NCI-H748 (cell line): ENCODE measurements around the gene PLCL2.

Source experiments
- DNase-seq: peaks from one replicate; lab custom pipeline; 2025; ENCODE audit not compliant: unreplicated experiment; lab: John Stamatoyannopoulos, UW

PLCL2 gene

GRCh38 chr3:16865335-16865734 is 19.4 kb upstream of the PLCL2 start:
- no peak for DNase-seq

DNA sequence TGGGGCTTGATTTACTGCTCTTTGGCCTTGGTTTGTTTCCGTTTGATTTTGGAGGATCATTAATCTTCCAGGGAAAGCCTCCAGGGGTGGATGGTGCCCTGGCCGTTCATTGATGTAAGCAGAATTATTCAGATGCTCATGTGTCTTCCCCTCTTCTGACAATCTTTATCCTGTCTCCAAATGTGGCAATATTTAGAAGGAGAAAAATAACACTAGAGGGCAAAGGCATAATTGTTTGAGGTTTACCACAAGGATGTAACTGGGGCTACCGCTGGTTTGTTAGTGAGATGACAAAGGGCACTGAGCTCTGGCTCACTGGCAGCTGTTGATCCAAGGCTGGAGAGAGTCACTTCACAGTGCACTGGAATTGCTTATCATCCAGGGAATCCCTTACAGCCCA is 18.2 kb upstream of the PLCL2 start:
- DNase-seq: no peak

- no peak for DNase-seq
Observed at GRCh38 chr3:16868513-16868912, 16.2 kb upstream of the PLCL2 start.

- DNase-seq: no peak
Observed at GRCh38 chr3:16869261-16870005, 15.3 kb upstream of the PLCL2 start.

GRCh38 chr3:16871915-16872842 is 12.6 kb upstream of the PLCL2 start:
- no peak for DNase-seq

GRCh38 chr3:16873872-16874271 is 10.9 kb upstream of the PLCL2 start:
- DNase-seq: no peak

DNA sequence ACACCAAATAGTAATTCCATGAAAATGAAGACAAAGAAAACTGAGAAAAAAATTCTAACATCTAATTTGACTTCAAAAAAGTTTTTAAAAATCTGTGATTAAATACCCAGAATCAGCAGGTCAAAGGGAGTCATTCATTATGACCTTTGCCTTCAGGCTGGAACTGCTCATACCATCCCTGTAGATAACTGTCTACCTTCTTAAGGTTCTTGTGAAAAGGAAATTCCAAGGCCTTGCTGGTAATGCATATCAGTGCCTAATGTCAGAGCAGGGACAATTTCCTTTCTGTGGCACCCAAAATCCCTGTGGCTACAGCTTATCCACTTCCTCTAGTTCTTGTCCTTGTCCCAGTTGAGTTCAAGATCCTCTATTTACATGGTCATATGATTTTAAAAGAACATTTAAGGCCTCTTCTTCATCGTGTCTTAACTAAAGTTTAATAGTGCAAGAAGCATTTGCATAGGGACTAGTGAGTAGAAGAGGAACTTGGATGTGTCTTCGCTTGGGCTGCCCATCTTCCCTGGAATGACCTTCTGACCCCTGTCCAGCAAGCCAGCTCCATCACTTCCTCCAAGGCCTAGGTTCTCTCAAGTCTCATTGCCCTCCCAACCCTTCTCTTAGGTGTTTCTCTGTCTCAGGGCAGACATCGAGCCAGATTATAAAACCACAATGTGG is 8.7 kb upstream of the PLCL2 start:
- DNase-seq: no peak

- no peak for DNase-seq
Observed at GRCh38 chr3:16877505-16877904, 7.2 kb upstream of the PLCL2 start.

DNA sequence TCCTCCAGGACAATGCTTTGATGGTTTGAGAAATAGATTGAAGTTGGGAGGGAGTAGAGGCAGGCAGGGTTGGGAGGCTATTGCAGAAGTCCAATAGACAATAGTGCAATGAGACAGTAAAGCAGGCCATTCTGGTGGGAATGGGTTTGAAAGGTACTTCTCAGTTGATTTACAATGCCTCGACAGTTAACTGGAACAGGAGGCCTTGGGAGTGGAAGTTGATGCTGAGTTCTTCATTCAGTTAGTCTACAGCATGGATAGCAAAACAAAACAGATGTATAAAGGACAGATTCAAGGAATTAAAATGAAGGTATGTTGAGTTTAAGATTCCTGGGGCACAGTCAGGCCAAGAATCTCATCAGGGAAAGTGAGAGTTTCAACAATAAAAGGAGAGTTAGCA is 6.8 kb upstream of the PLCL2 start:
- DNase-seq: no peak

GRCh38 chr3:16881896-16882630 is 2.7 kb upstream of the PLCL2 start:
- DNase-seq: no peak

DNA sequence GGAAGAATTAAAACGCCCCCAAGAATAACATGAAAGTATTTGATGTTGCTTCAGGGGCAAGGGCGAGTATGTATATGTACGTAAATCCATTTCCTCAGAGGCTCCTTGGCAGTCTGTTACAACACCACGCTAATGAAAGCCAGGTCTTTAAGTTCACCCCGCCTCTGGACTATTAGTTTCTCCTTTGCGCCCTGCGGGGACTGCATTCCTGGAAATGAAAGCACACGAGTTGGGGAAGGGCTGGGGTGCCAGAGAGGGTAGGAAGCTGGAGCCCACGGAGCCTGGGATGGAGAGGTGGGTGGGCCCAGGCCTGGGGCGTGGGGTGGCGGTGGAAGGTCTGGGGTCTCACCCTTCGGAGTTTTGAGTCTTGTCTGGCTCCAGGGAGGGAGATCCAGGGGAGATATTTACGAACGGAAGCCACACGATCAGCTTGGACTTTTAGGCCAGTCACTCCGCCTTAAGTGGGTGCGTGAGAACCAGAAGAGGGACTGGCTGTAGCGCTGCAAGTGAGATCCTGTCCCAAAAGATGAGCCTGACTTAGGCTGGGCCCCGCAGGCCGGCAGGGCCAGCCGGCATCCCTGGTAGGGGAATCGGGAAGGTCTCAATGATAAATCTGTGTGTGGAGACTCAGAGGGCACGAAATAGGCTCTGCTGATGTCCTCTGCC is 1.6 kb upstream of the PLCL2 start:
- DNase-seq: no peak

GRCh38 chr3:16883723-16884083 is 1.1 kb upstream of the PLCL2 start:
- DNase-seq: no peak

- peak; percentile 28 for DNase-seq
Observed at GRCh38 chr3:16884084-16884747, 539 bp upstream of the PLCL2 start.

DNA sequence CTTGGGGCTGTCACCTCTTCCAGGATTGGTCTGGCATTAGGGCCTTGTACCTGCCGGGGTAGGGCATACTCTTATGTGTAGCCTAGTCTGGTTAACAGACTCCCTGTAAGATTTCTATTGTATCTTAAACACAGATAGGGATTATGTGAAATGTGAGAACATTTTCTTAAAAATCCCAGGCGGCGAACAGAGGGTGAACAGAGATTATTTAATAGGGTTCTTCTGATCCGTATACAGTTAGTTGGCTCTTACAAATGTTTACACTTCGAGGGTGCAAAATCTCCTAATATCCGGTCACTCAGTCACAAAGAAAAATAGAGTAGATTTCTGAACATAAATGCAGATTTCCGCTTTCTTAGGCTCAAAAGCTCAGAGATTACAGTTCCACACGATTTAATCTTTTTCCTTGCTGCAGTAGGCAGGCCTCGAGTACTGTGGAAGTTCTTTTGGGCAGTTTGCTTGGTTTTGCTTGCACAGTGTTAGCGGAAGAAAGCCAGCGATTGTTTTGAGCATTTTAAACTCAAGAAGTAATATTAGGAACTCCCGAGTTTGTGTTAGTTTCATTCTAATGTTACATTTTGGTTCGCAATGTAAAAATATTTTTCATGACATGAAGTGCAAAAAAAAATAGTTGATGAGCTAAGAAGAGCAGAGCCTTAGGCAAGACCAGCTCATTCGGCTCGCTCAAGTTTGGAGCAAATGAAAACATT is 993 bp downstream of the PLCL2 start:
- DNase-seq: no peak

GRCh38 chr3:16886303-16886683 is 1.5 kb downstream of the PLCL2 start:
- DNase-seq: no peak

DNA sequence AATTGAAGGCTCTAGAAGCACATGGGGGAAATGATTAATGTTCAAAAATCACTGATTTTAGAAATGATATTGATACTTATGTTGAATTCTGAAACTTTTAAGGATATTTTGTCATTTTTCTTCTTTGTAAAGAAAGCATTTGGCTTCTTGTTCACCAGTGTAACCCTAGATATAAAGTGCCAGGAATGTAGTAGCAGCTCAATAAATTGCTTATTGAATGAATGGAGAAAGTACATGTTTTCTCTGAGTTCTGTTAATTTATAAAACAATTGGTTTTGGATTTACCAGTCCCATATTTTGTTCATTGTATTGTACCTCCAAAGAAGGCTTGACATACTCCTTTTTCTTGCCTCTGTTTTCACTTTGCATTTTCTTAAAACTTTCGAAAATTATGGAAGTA is 2.4 kb downstream of the PLCL2 start:
- no peak for DNase-seq

DNA sequence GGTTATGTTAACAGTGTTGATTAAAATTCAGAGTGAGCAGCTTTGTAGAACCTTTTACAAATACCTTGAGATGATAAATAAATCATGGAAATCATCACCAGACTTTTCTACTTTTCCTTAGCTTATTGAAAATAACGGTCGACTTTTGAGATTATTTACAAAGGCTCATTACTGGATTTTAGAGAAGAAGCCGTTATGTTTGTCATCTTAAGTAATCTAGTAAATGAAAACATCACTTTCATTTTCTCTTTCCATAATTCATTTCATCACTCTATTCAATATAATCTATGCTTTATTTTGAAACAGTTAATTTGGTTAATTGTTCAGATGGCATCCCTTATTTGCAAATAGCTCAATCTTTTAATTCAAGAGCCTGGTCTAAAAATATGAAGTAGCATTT is 3.6 kb downstream of the PLCL2 start:
- DNase-seq: no peak

DNA sequence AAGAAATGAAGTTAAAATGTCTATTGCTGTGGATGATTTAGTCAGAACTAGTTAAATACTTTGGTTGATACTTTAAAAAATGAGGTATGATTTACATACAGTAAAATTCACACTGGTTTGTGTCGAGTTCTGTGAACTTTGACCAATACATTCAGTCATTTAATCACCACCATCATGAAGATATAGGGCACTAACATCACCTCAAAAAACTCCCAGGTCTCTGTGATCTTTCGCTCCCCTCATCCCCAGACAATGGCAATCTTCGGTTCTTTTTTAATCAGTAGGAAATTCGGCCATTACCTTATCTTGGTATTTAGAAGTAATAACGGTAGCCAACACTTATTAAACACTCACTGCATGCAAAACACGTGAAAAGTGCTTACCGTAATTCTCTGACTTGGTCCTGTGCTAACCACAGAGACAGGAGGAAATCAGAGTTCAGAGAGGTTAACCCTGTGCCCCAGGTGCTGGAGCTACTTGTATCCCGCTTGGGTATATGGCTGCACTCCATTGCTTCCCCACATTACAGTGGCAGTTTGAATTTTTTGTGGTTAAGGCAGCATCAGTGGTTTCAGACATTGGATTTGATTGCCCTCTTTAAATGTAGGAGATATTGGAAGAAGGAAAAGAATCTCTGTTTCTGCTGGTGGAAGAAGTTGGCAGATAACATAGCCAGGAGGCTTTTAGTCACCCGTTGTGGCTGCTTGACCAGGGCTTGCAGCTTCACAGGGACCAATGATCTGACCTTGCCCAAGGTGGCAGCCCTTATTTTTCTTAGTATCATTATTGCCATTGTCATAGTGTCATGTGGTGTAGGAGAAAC is 4.2 kb downstream of the PLCL2 start:
- DNase-seq: no peak
